GM21360 (cell line): Measurements from ENCODE around the gene PCCA.

ENCODE experiments used
- ATAC-seq: cut with Tn5 transposase; IDR thresholded peaks from one replicate; pipeline ENCODE4 v1.9.1; 2021; ENCODE audit warnings: mild to moderate bottlenecking, moderate library complexity; ENCODE audit not compliant: unreplicated experiment

PCCA gene

DNA sequence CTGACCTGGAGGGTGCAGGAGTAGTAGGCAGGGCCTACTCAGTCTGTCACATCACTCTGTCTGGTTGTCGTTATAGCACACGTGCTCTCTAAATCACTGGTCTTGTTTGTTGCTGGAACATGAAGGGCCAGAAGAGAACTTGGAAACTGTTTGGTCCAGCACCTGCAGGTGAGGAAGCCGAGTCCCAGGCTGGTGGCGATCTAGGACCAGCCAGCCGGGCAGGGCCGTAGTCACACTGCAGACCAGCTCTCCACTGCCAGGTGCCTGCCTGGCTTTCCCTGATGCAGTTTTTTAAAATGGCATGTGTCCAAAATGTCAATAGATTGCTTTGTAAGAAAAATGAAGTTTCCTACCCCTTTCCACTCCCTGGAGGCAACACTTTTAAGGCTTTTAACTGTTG lies 446.0 kb downstream of the PCCA start:
- no peak for ATAC-seq

DNA sequence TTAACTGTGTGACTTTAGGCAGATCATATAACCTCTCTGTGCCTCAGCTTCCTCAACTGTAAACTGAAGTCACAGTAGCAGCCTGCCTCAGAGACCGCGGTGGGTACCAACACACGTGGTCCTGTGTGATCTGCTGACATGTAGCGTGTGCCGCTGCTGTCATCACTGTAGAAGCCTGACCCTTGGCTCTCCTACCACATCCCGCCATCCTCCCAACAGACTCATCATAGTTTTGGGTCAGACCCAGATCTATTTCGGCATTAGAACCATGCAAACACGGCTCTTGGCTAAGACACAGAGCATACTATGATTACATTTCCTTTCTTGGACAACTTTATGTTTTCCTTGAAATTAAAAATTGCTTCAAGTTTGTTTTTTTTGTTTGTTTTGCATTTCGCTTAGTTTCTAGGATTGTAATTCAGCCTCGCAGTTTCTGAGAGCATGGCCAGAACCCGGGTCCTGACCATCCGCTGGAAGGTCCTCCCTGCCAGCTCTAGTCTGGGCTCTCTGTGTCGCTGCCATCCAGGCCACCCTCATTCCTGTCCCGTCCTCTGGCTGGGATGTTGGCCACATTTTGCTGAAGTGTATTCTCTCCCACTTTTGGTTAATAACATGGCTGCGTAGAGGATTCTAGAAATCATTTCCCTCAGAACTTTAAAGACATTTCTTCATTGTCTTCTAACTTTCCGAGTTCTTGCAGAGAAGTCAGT lies 446.7 kb downstream of the PCCA start:
- no peak for ATAC-seq

DNA sequence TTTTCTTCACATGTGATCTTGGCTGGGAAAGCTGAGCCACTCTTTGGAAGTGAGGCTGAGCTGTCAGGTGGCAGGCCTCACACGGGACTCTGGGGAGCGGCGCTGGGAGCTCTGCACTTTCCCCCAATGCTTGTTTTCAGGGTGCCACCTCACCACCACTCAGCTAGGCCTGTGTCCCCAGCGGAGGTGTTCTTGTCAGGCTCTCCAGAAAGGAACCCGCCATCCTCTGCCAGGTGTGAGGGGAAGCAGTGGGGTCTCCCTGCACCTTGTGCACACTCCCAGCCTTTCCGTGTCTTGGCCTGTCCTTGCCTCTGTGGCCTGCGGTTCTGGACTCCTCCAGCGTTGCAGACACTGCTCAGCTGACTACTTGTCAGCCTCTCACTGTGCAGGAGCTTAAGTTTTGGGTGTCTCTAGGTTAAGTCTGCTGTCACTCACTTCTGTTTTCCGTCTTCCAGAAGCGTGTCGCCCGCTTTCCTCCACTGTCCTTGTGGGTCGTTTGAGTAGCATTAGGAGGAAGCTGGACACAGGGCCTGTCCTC lies 447.8 kb downstream of the PCCA start:
- ATAC-seq = no peak

DNA sequence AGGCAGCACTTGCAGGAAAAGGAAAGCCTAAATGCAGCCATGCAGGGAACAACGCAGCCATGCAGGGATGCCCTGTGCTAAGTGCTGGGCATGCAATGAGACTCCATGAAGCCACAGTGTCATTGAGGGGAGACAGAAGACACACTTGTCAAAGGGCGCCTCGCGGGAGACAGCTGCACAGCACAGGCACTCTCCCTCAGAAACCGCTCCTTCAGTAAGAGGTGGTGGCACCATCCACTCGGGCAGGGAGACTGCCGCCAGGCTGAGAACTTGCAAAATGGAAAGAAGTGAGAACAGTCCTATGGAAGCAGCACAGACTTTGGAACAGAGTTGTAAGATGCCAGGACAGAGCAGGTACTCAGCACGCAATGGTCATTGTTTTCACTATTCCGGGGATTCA lies 448.6 kb downstream of the PCCA start:
- no peak for ATAC-seq

DNA sequence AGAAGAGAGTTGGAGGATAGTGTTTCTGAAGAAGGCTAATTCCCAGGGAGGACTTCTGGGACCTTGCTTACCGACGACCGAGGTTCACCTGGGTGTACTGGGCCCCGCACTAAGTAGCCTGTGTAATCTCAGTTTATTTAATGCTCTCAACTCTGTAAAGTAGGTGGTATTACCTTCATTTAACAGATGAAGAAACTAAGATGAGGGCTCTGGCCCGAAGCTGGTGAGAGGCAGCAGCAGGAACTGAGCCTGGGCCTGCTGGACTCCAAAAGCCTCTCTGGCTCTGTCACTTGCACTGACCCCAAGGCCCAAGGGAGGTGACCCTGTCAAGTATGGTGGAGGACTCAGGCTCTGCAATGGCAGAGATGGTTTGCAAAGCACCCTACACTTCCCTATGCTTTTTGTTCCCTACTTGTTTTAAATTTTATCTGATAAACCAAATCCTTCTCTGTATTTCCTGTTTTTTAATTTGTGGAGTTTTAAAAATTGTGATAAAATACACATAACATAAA lies 449.1 kb downstream of the PCCA start:
- ATAC-seq = no peak

DNA sequence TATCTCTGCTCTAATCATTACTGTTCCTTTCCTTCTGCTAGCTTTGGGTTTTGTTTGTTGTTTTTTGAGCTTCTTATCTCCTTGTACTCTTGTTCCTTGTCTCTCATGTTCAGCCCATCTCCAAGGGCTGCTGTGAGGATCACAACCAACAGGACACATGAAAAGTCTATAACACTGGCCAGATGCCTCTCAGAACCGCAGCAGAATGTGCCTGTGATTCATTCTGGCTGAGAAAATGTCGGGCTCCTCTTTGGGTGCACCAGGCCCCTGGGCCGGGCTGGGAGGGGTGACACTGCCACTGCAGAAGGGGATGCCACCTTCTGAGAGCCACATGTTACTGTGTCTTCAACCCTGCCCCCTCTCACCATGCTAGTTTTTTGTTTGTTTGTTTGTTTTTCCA lies 451.7 kb downstream of the PCCA start:
- no peak for ATAC-seq

DNA sequence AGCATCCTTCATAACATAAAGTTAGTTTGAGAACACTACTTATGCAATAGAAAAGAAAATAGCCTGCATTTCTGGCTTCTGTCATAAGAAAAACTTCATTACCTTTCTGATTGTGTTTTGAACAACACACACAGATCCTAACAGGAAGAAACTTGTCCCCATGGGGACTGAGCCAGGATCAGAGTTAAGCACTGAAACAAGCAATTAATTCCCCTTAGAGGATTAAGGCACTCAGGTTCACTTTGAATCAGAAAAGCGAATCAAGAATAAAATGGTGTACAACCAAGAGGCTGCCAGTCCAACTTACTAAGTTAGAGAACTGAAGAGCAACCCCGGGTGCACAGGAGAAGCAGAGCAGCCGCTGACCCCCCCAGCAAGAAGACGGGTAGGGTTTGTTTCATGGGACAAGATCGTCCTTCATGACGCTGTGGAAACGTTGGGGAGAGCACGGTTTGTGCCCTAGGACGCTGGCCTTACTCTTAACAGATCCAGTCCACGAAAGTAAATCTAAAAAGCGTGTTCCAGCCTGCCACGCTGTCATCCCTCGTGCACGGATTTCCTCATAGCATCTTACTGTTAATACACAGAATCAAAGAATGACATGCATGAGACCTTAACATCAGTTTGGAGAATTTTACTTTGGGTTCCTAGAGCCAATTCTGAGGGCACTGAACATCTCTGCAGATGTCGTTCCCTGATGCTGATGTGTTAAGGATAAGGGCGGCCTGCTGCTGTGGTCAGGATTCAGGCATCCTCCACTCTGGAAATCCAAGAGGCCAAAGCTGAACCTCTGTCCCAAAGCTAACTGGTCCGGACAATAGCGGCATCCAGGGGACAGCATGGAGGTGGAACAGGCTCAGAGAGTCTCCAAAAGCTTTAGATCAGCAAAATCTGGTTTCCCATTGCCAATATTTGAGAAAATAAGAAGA lies 453.3 kb downstream of the PCCA start:
- no peak for ATAC-seq

DNA sequence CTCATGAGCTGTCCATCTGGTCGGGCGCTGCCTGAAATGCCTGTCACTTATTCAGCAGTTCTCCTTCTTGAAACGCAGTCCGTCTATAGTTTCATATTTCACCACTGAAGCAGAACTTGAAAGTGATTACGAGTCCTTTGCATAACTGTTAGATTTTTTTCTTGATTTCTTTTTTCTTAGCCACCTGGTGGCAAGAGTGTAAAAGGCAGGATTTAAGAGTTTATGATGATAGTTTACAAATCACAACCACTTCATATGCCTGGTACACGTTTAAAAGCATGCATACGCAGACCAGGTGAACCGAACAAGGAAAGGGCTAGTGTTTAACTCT lies 453.9 kb downstream of the PCCA start:
- peak; percentile 83 for ATAC-seq

DNA sequence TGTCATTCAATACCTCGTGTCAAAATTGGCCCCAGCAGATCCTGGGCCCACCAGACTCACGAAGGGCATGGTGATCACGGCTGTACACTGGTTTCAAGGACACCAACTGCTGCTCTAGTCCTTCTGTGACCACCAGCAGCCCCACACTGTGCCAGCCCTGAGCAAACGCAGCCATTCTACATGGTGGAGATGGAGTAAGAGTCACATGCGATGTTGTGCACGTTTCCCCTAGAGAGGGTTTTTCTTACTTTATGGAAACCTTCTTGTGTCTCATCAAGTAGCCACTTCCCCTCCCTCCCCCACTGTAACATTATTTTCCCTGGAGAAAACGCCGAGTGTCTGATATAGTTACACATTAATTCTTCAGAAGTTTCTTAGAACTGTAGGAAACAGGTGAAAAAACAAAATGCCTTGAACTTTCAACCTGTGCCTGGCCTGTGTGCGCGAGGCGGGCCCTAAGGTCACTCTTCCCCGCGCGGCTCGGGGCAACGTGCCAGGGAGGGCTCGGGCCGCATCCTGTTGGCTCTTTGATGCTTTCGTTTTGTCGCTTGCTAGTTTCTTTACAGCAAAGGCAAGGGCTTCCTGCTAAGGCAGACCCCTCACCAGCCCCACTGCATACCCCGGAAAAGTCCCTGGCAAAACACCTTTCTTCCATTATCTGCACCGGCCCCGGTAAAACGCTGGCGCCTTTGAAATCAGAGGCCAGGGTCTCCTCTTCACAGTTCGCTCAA lies 455.1 kb downstream of the PCCA start:
- ATAC-seq = no peak

DNA sequence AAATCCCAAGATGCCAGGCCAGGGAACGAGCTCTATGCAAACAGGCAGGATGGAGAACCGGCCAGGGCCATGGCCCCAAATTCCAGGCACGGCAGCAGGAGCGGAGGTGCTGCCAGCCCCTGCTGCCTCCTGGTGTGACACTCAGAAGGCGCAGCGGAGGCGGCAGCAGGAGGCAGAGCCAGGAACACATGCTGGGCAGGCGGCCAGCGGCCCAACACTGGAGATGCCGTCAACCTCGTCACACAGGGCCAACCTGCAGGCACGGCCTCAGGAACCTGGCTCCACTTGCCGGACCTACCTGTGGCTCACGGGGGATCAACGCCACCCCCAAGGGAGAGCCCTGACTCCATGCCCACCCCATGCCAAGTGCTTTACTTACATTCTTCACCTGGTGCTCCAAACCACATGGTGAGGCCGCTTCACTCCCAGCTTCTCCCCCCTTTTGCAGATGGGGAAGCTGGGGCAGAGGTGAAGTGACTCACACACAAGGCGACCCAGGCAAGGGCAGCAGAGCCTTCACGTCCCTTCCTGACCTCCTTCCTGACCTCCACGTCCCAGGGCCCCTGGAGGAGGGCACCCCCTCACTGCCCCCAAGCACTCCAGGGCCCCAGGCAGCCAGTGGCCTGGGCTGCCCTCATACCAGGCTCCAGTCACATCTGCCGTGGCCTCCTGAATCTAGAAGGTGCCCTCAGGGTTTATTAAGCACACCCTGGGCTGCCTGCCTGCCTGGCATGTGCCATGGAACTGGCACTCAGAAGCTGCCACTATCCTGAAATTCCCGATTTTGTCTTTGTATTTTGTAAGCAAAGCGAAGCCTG lies 456.2 kb downstream of the PCCA start:
- ATAC-seq = no peak

DNA sequence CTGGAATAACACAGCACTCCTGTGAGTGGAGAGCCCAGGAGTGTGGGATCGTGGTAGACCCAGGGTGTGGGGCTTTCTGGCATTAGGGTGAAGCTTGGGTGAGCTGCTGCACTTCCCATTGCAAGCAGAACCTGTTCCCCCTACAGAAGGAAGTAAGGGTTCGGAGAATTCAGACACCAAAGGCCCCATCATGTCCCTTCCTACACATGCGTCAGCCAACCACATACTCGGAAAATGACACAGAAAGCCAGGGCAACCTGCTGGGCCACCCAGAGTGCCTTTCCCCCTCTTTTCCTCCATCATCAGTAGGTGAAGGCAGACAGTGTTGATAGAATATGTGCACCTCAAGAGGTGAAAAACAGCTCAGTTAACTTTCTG lies 456.8 kb downstream of the PCCA start:
- no peak for ATAC-seq

DNA sequence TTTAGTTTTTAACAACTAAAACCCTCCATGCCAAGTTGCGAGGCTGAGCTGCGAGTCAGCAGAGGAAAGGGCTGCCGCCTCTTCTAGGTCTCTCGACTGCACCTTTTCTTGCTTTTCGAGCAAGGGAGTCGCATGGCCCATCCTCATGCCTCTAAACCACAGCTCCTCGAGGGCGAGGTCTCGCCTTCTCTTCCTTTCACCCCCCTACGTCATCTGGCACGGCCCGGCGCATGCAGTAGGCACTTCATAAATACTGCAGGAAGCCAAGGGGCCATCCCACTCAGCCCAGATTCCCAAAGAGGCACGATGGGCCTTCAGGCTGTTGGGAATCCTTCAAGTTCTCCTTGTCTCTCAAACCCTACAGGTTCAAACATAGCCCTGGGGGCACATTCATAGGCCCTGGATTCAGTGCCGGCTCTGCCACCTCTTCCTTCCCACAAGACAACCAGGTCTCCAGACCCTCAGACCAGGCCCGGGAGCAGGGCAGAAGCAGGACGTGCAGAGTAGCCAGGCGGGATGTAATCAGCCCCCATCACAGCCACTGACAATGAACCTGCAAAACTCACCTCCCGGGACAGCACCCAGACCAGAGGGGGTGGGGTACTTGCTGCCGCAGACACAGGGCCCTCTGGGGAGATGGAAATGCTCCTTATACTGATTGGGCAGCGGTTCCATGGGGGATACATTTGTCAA lies 458.0 kb downstream of the PCCA start:
- ATAC-seq = no peak

DNA sequence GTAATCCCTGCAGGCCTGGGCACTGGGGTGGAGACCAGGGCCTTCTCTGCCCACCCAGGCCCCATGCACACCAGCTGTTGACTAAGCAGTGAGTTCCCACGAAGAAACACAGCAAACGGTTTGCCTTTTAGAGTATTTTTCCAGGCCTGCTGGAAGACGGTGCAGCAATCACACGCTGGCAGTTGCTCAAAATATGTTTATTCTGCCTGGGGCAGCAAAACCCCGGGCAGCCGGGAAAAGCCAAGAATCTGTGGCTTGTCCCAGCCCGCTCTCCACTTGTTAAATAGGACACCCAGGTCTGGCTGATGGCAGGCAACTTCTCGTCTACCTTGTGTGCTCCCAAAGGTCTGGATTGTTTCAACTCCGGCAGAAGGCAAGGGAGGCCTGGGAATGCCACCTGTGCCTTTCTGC lies 458.9 kb downstream of the PCCA start:
- ATAC-seq = no peak

DNA sequence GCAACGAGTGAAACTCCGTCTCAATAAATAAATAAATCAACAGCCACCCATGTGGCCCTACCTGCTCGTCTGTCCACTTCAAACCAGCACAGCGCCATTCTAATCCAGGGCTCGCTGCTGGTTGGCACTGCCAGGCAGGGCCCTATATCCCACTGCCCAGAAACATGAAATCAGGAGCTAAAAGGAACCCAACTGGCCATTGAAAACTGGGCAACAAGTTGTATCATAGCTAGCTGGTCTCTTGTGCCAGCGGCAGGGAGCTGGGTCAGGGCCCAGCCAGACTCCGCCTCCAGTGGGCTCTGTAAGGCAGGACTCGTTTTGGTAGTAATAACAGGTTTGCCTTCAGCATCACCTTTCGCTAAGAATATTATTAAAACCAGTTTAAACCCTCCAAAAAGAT lies 460.4 kb downstream of the PCCA start:
- no peak for ATAC-seq

DNA sequence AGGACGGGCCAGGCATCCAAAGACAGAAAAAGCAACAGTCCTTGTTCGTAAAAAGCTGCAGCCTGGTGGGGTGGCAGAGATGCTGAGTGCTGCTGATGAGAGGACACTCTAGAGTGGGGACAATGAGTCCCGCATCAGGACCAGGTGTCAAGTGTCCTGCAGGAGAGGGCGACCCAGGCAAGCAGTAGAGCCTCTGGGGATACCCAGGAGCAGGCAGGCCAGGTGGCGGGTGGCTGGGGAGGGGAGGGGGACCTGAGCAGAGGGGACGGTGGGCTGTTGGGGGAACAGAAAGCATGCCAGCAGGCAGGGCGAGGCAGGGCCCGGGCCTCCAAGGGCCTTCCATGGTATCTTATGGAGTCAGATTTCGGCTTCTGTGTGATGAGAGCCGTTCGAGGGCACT lies 463.9 kb downstream of the PCCA start:
- no peak for ATAC-seq

DNA sequence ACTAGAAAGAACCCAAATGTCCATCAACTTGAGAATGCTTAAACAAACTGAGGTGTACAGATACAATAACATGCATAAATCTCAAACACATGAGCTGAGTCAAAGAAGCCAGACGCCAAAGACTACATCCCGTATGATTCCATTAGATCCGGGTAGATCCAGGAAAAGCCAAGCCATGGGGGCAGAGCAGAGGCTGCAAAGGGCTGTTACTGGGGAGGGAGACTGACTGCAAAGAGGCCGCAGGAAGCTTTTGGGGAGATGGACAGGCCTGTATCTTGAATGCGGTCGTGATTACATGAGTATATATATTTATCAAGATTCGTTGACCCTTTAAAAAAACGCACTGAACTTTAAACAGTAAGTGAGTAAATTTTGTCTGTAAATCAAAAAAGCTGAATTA lies 471.0 kb downstream of the PCCA start:
- ATAC-seq = no peak

DNA sequence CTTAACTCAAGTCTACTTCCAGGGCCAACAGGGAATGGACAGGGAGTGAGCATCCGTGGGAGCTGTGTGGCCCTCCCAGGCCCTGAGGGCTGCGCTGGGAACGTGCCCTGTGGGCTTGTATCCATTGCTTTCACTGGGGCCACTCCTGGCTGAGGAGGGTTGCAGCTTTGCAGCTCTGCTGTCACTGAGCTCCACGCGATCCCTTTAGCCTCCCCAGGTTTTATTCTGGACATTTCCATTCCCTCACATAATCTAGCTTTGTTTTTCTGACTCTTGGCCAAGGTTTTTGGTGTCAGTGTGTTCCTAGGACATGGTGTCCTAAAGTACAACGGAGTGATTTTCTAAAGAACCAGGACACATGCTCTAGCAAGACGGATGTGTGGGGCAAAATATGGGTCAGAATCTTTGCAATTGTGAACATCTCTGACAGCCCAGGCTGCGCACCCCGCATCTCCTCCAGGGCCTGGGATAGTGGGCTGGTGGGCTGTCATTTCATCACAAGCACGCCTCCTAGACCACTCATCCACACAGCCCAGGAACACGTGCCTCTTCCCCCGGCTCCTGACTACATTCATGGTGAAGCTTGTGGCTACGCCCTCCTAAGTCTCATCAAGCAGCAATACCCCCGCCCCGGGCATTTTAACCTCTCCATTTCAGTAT lies 471.7 kb downstream of the PCCA start:
- no peak for ATAC-seq

DNA sequence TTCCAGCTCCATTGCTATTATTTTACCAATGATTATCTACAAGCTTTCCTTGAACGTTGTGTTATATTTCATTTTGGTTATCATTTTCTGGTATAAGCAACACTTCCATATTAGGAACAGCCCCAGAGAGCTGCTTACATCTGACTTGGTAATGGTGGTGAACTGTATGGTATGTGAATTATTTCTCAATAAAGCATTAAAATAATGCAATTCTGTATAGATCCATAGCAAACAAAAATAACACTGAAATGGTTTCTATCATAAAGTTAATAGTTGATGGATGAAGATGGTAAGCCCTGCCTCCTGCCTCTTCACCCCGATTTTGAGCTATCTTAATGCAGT lies 472.2 kb downstream of the PCCA start:
- no peak for ATAC-seq

DNA sequence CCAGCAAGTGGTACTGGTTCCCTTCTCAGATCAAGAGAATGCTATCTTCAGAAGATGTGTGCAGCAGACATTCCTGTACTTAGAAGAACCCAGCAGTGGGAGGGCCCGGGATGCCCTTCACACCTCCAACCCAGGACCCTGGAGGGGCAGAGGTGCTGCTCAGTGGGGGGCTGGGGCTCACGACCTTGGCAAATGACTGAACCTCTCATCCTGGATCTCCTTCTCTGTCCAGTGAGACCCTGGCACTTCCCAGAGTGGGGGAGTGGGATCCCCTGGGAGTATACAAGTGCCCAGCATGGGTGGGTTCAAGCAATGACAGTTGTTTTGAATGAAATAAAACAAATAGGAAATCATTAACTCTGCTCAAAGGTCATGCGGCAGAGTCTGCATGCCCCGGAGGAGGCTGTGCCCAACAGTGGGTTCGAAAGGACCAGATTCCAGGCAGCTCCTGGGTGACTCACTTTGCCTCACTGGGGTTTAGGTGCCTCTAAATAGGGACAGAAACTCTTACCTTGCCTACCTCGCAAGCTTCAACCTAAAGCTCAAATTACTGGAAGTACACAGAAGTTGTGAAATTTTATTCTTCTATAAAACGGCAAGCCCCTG lies 472.8 kb downstream of the PCCA start:
- ATAC-seq = no peak
